HG03066 (cell line): ENCODE results near the gene RNF39.
"Not testable (repeated sequence)": the region's sequence is repeated elsewhere in the genome, so short reads cannot be mapped to it uniquely, and the experiment has no call there.

Experiments
- ATAC-seq: cut with Tn5 transposase; IDR thresholded peaks from one replicate; pipeline ENCODE4 v1.9.1; 2021; ENCODE audit warnings: low read depth; ENCODE audit not compliant: unreplicated experiment

Gene RNF39

GRCh38 chr6:30075094-30075789, at the start of gene RNF39:
Gene RNF39 (minus strand): TSS chr6:30075769. CDS start chr6:30075585, 184 bp downstream.
- no peak for ATAC-seq

GRCh38 chr6:30122515-30122914, 46.9 kb upstream of the RNF39 start:
- ATAC-seq, result no peak

- ATAC-seq, result no peak
Observed at GRCh38 chr6:30121446-30122366, 46.1 kb upstream of the RNF39 start.

GRCh38 chr6:30118691-30119090, 43.1 kb upstream of the RNF39 start:
- ATAC-seq, result not testable (repeated sequence)

GRCh38 chr6:30116724-30117123, 41.2 kb upstream of the RNF39 start:
- no peak for ATAC-seq

GRCh38 chr6:30113841-30114240, 38.3 kb upstream of the RNF39 start:
- ATAC-seq, result no peak

- ATAC-seq, result no peak
Observed at GRCh38 chr6:30113003-30113759, 37.6 kb upstream of the RNF39 start, which contains the start of gene TRIM31. Gene TRIM31 (minus strand): TSS chr6:30113090. CDS start chr6:30112805, 285 bp downstream.

GRCh38 chr6:30112402-30112994, 36.9 kb upstream of the RNF39 start:
- ATAC-seq, result no peak

GRCh38 chr6:30111266-30111856, 35.8 kb upstream of the RNF39 start:
- no peak for ATAC-seq

GRCh38 chr6:30104661-30105060, 29.1 kb upstream of the RNF39 start:
- ATAC-seq, result no peak

GRCh38 chr6:30103872-30104179, 28.3 kb upstream of the RNF39 start:
- ATAC-seq, result no peak

GRCh38 chr6:30102970-30103871, 27.7 kb upstream of the RNF39 start:
- ATAC-seq, result peak; percentile 50

- no peak for ATAC-seq
Observed at GRCh38 chr6:30102414-30102969, 26.9 kb upstream of the RNF39 start.

GRCh38 chr6:30101444-30102413, 26.2 kb upstream of the RNF39 start:
- peak; percentile 49 for ATAC-seq

- ATAC-seq, result no peak
Observed at GRCh38 chr6:30100585-30101443, 25.2 kb upstream of the RNF39 start.

GRCh38 chr6:30100154-30100553, 24.6 kb upstream of the RNF39 start:
- no peak for ATAC-seq
